ENCODE measurements around the gene RAPH1. TPM values are rescaled to one million over a fixed set of nuclear protein-coding genes. Genes with fewer than 3 reads are reported as not detected.

RAPH1 gene
- polyA plus RNA-seq, 1 donor: 17.8 TPM

- DNase-seq: no peak
Observed at GRCh38 chr2:203484266-203485112, 50.6 kb downstream of the RAPH1 start.

GRCh38 chr2:203480623-203481022, 54.5 kb downstream of the RAPH1 start:
- no peak for DNase-seq

- no peak for DNase-seq
Observed at GRCh38 chr2:203476881-203477280, 58.2 kb downstream of the RAPH1 start.

- DNase-seq: no peak
Observed at GRCh38 chr2:203471323-203471722, 63.8 kb downstream of the RAPH1 start.

GRCh38 chr2:203470371-203470770, 64.7 kb downstream of the RAPH1 start:
- DNase-seq: no peak

GRCh38 chr2:203469546-203469945, 65.6 kb downstream of the RAPH1 start:
- no peak for DNase-seq

- DNase-seq: no peak
Observed at GRCh38 chr2:203463266-203463678, 71.8 kb downstream of the RAPH1 start.

GRCh38 chr2:203462308-203462707, 72.8 kb downstream of the RAPH1 start:
- no peak for DNase-seq

- DNase-seq: no peak
Observed at GRCh38 chr2:203461746-203462145, 73.4 kb downstream of the RAPH1 start.

- DNase-seq: no peak
Observed at GRCh38 chr2:203455209-203455608, 79.9 kb downstream of the RAPH1 start.

GRCh38 chr2:203453858-203454451, 81.1 kb downstream of the RAPH1 start:
- DNase-seq: peak; percentile 51

- no peak for DNase-seq
Observed at GRCh38 chr2:203451689-203452088, 83.4 kb downstream of the RAPH1 start.

- DNase-seq: no peak
Observed at GRCh38 chr2:203451011-203451410, 84.1 kb downstream of the RAPH1 start.

GRCh38 chr2:203450561-203450960, 84.5 kb downstream of the RAPH1 start:
- no peak for DNase-seq

GRCh38 chr2:203446780-203447179, 88.3 kb downstream of the RAPH1 start:
- DNase-seq: no peak

GRCh38 chr2:203446071-203446481, 89.0 kb downstream of the RAPH1 start:
- no peak for DNase-seq

- DNase-seq: no peak
Observed at GRCh38 chr2:203444738-203445137, 90.4 kb downstream of the RAPH1 start.

- no peak for DNase-seq
Observed at GRCh38 chr2:203442463-203442862, 92.6 kb downstream of the RAPH1 start.

GRCh38 chr2:203441463-203441862, 93.6 kb downstream of the RAPH1 start:
- DNase-seq: no peak

GRCh38 chr2:203440671-203441070, 94.4 kb downstream of the RAPH1 start:
- DNase-seq: no peak

GRCh38 chr2:203438528-203438927, 96.6 kb downstream of the RAPH1 start:
- DNase-seq: no peak

- no peak for DNase-seq
Observed at GRCh38 chr2:203437511-203437910, 97.6 kb downstream of the RAPH1 start.

GRCh38 chr2:203436496-203436895, 98.6 kb downstream of the RAPH1 start:
- DNase-seq: no peak

- DNase-seq: no peak
Observed at GRCh38 chr2:203432811-203433210, 102.3 kb downstream of the RAPH1 start.

Data from left kidney (tissue), 2 donors.